Measurements from ENCODE around the gene MMP13. TPM values are rescaled to one million over a fixed set of nuclear protein-coding genes. Genes with fewer than 3 reads are reported as not detected.

Gene MMP13
- total and polyA plus RNA-seq, 2 donors (not counting 3 experiments of a cell fraction or from before 2014, with no cell fraction given) = not detected

DNA sequence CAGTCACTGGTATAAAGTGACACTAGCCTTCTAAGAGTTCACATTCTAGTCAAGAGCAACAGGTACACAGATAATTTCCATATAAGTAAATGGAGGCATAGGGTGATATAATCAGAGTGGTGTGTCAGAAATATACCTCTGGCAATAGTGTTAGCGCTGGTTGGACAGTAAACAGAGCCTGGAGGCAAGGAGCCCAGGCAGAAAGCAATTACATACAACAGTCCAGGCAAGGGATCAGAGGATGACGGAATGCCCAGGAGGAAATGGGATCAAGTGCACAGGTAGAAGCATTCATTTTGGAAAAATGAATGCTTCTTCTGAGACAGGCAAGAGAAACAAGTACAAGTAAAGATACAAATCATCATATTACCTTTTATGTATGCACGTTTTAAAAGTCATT is 36.2 kb upstream of the MMP13 start:
- Histone ChIP-seq H3K4me3 (replicated peaks in 1 of 3; ENCODE audit: insufficient read depth in 1 of 3, low read depth in 1 of 3, low read length in 3 of 3) (no peak overlapping the region), H3K36me3 (ENCODE audit: control insufficient read depth in 2 of 2, extremely low read depth in 1 of 2, insufficient read depth in 2 of 2, low read length in 2 of 2) (no peaks in the 10 kb centered on the region), H2AFZ (ENCODE audit: low read depth, low read length) (no peak overlapping the region), H3K27ac (ENCODE audit: insufficient read depth, low read depth, low read length) (no peak overlapping the region), H3K4me1 (ENCODE audit: control insufficient read depth, extremely low read depth, insufficient read depth, low read length) (peaks cover 30% of the 10 kb centered on the region), H3K9ac (replicated peaks; ENCODE audit: extremely low read depth, insufficient read depth, low read length) (no peak overlapping the region), H3K9me1 (replicated peaks; ENCODE audit: control insufficient read depth, extremely low read depth, insufficient read depth, low read length) (no peaks in the 10 kb centered on the region), H4K20me1 (replicated peaks; ENCODE audit: control insufficient read depth, extremely low read depth, insufficient read depth, low read length) (no peaks in the 10 kb centered on the region), H3K79me2 (ENCODE audit: control insufficient read depth, insufficient read depth, low read length) (no peaks in the 10 kb centered on the region), H3K27me3 (ENCODE audit: control insufficient read depth in 2 of 2, insufficient read depth in 2 of 2, low read length in 2 of 2) (no peaks in the 10 kb centered on the region), H3K4me2 (ENCODE audit: insufficient read depth, low read length) (no peak overlapping the region), H3K9me3 (replicated peaks; ENCODE audit: control insufficient read depth, insufficient read depth, low read length) (no peaks in the 10 kb centered on the region)
- CTCF ChIA-PET = no interaction called here
- DNase-seq (ENCODE audit: low read depth, low spot score) (no peak), FAIRE-seq (no peak)
- BruUV-seq (replicated peaks) = no TSS peak
- intact Hi-C loops (cut with micrococcal nuclease) = no loop called here
- POLR2A ChIA-PET = no interaction called here
- dilution Hi-C loops (cut with MboI; ENCODE audit: extremely low pct_ligation_motif_present, low sequenced_read_pairs) = no loop called here
- TF ChIP-seq GATA2 (IDR thresholded peaks at IDR 0.05; ENCODE audit: insufficient read depth, insufficient read length, low read depth, low read length) (no peak), MAX (IDR thresholded peaks at IDR 0.05; ENCODE audit: insufficient read depth, insufficient read length) (no peak), JUN (IDR thresholded peaks at IDR 0.05; ENCODE audit: borderline replicate concordance, insufficient read depth, insufficient read length, low read depth) (no peak), POLR2AphosphoS5 (IDR thresholded peaks at IDR 0.05; ENCODE audit: insufficient read depth, low read depth, low read length) (no peak), POLR2A (IDR thresholded peaks at IDR 0.05; ENCODE audit: low read depth, low read length) (no peak), FOS (IDR thresholded peaks at IDR 0.05; ENCODE audit: borderline replicate concordance, insufficient read depth, low read length) (no peak), MYC (IDR thresholded peaks at IDR 0.05; ENCODE audit: low read depth, low read length) (no peak), EZH2 (IDR thresholded peaks at IDR 0.05; ENCODE audit: borderline replicate concordance, low read depth, low read length, severe bottlenecking) (no peak)
- TF ChIP-seq, protein P1, sequence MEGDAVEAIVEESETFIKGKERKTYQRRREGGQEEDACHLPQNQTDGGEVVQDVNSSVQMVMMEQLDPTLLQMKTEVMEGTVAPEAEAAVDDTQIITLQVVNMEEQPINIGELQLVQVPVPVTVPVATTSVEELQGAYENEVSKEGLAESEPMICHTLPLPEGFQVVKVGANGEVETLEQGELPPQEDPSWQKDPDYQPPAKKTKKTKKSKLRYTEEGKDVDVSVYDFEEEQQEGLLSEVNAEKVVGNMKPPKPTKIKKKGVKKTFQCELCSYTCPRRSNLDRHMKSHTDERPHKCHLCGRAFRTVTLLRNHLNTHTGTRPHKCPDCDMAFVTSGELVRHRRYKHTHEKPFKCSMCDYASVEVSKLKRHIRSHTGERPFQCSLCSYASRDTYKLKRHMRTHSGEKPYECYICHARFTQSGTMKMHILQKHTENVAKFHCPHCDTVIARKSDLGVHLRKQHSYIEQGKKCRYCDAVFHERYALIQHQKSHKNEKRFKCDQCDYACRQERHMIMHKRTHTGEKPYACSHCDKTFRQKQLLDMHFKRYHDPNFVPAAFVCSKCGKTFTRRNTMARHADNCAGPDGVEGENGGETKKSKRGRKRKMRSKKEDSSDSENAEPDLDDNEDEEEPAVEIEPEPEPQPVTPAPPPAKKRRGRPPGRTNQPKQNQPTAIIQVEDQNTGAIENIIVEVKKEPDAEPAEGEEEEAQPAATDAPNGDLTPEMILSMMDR (IDR thresholded peaks at IDR 0.05; ENCODE audit: extremely low read depth in 1 of 2, insufficient read depth in 1 of 2, low read depth in 1 of 2, low read length in 2 of 2) = no peak

Data from endothelial cell of umbilical vein (primary cell).